Stimulated activated CD4-positive, alpha-beta T cell treated with anti-CD3 and anti-CD28 coated beads, Interleukin-1b, Interleukin-23, amount 100 ng/mL, for 48 hours (primary cell): Measurements from ENCODE around the gene ABO.
"Not testable (repeated sequence)": the region's sequence is repeated elsewhere in the genome, so short reads cannot be mapped to it uniquely, and the experiment has no call there.

Experiments used
- DNase-seq: peaks from one replicate; pipeline ENCODE4 v3.0.0-alpha.2; 2020

Gene ABO

GRCh38 chr9:133261753-133262120 is 13.3 kb downstream of the ABO start:
- no peak for DNase-seq

- DNase-seq: no peak
These were observed 13.8 kb downstream of the ABO start for GRCh38 chr9:133261103-133261752.

GRCh38 chr9:133260334-133261102 is 14.5 kb downstream of the ABO start:
- DNase-seq: no peak

GRCh38 chr9:133258061-133259015 is 16.7 kb downstream of the ABO start:
- DNase-seq: no peak

GRCh38 chr9:133257465-133257956 is 17.5 kb downstream of the ABO start:
- no peak for DNase-seq

GRCh38 chr9:133256686-133257091 is 18.3 kb downstream of the ABO start:
- no peak for DNase-seq

GRCh38 chr9:133256136-133256461 is 18.9 kb downstream of the ABO start:
- DNase-seq: no peak

GRCh38 chr9:133255371-133256135 is 19.4 kb downstream of the ABO start:
- no peak for DNase-seq

- no peak for DNase-seq
These were observed 20.5 kb downstream of the ABO start for GRCh38 chr9:133254471-133254870.

- no peak for DNase-seq
These were observed 21.7 kb downstream of the ABO start for GRCh38 chr9:133253268-133253667.

GRCh38 chr9:133252301-133253020 is 22.5 kb downstream of the ABO start:
- no peak for DNase-seq

- no peak for DNase-seq
These were observed 23.2 kb downstream of the ABO start for GRCh38 chr9:133251773-133252172.

- DNase-seq: not testable (repeated sequence)
These were observed 23.8 kb downstream of the ABO start for GRCh38 chr9:133251221-133251620.

- no peak for DNase-seq
These were observed 24.2 kb downstream of the ABO start for GRCh38 chr9:133250741-133251170.

- DNase-seq: no peak
These were observed 25.7 kb downstream of the ABO start for GRCh38 chr9:133249337-133249736.

GRCh38 chr9:133248726-133249295 is 26.2 kb downstream of the ABO start:
- DNase-seq: no peak

GRCh38 chr9:133247632-133248031 is 27.4 kb downstream of the ABO start:
- no peak for DNase-seq

- DNase-seq: no peak
These were observed 28.0 kb downstream of the ABO start for GRCh38 chr9:133246991-133247390.

- no peak for DNase-seq
These were observed 28.4 kb downstream of the ABO start for GRCh38 chr9:133246562-133246961.

GRCh38 chr9:133242991-133243390 is 32.0 kb downstream of the ABO start:
- no peak for DNase-seq

- DNase-seq: no peak
These were observed 32.8 kb downstream of the ABO start for GRCh38 chr9:133242241-133242640.
